Measurements from ENCODE around the gene CD300LD.

The CD300LD gene

DNA sequence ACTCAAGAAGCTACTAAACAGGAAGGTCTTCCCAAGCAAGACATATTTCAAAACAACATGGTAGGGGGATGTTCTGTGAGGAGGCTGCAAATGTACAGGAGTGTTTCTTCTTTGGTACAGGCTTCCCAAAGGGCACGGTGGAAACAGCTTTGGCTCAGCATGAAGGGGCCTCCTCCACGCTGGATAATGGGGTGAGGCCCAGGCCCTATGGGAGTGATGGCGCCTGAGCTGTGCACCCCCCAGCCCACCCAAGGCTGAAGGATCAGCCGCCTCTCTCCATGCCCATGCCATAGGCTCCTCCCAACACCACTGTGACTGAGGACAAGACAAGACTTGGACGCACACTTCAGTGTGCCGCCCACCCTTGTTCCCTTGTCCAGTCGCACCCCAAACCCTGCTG is 24.6 kb upstream of the CD300LD start:
- no peak overlapping the region for H3K23ac ChIP-seq (ENCODE audit: low read length)
- no peak overlapping the region for H3K4ac ChIP-seq (ENCODE audit: low read depth, low read length)
- H3K9ac ChIP-seq (ENCODE audit: low read length): no peak overlapping the region
- no CpG with 5 or more reads among the region's 7 CpGs for WGBS (ENCODE audit: extremely low coverage, insufficient coverage, insufficient read length)
- H2BK12ac ChIP-seq (ENCODE audit: low read length): no peak overlapping the region
- H4K8ac ChIP-seq (ENCODE audit: low read depth, low read length): no peak overlapping the region
- no peak overlapping the region for H4K12ac ChIP-seq (ENCODE audit: low read depth, low read length)
- H3K79me2 ChIP-seq (ENCODE audit: control insufficient read depth, insufficient read depth, low read length, poor library complexity): no peaks in the 10 kb centered on the region
- no peaks in the 10 kb centered on the region for H3K27me3 ChIP-seq (ENCODE audit: insufficient read depth, low read length)
- H2AK5ac ChIP-seq (ENCODE audit: low read length): no peak overlapping the region
- no peak overlapping the region for H2BK5ac ChIP-seq (ENCODE audit: low read depth, low read length, poor library complexity)
- no peak overlapping the region for H4K91ac ChIP-seq (ENCODE audit: low read depth, low read length)
- no peak overlapping the region for H3K4me2 ChIP-seq (ENCODE audit: low read length)
- no peak overlapping the region for H3K18ac ChIP-seq (ENCODE audit: low read length)
- no peak overlapping the region for H3K14ac ChIP-seq (ENCODE audit: low read length)
- no peaks in the 10 kb centered on the region for H3K4me1 ChIP-seq (ENCODE audit: control insufficient read depth in 1 of 2, insufficient read depth in 2 of 2, low read length in 2 of 2)
- peaks cover 3% of the 10 kb centered on the region for H3K9me3 ChIP-seq (ENCODE audit: insufficient read depth, low read depth, low read length)
- DNase-seq: no peak
- H3K27ac ChIP-seq (ENCODE audit: low read depth, low read length): no peak overlapping the region
- H3K36me3 ChIP-seq (ENCODE audit: control insufficient read depth in 1 of 2, insufficient read depth in 2 of 2, low read length in 2 of 2): no peaks in the 10 kb centered on the region
- H2AFZ ChIP-seq (ENCODE audit: insufficient read depth, low read length, poor library complexity): no peak overlapping the region
- no peak overlapping the region for H2BK120ac ChIP-seq (ENCODE audit: insufficient read depth, low read length, poor library complexity)
- H3K4me3 ChIP-seq (ENCODE audit: low read depth, low read length): no peak overlapping the region
- no peaks in the 10 kb centered on the region for H3K79me1 ChIP-seq (ENCODE audit: low read length)

DNA sequence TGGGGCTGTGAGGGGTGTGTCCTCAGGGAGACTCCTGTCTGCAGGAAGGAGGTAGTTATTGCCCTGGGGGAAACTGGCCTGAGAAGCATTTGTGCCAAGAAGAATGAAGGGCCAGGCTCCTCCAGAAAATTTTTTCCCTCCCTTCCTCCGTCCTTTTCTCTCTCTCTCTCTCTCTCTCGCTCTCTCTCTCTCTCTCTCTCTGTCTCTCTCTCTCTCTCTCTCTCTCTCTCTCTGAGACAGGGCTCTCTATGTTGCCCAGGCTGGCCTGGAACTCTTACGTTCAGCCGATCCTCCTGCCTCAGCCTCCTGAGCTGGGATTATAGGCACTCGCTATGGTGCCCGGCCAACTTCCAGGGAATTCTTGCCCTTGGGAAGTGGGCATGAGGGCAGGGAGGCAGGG is 20.0 kb upstream of the CD300LD start:
- H3K9ac ChIP-seq (ENCODE audit: low read length): no peak overlapping the region
- H3K18ac ChIP-seq (ENCODE audit: low read length): no peak overlapping the region
- no peak overlapping the region for H3K27ac ChIP-seq (ENCODE audit: low read depth, low read length)
- no peaks in the 10 kb centered on the region for H3K36me3 ChIP-seq (ENCODE audit: control insufficient read depth in 1 of 2, insufficient read depth in 2 of 2, low read length in 2 of 2)
- no peak overlapping the region for H2BK120ac ChIP-seq (ENCODE audit: insufficient read depth, low read length, poor library complexity)
- no peaks in the 10 kb centered on the region for H3K79me1 ChIP-seq (ENCODE audit: low read length)
- no peak overlapping the region for H2AFZ ChIP-seq (ENCODE audit: insufficient read depth, low read length, poor library complexity)
- no CpG with 5 or more reads among the region's 6 CpGs for WGBS (ENCODE audit: extremely low coverage, insufficient coverage, insufficient read length)
- H3K23ac ChIP-seq (ENCODE audit: low read length): no peak overlapping the region
- no peak overlapping the region for H2BK5ac ChIP-seq (ENCODE audit: low read depth, low read length, poor library complexity)
- no peak overlapping the region for H4K8ac ChIP-seq (ENCODE audit: low read depth, low read length)
- H3K4me1 ChIP-seq (ENCODE audit: control insufficient read depth in 1 of 2, insufficient read depth in 2 of 2, low read length in 2 of 2): no peaks in the 10 kb centered on the region
- peaks cover 7% of the 10 kb centered on the region for H3K9me3 ChIP-seq (ENCODE audit: insufficient read depth, low read depth, low read length)
- no peak overlapping the region for H3K4ac ChIP-seq (ENCODE audit: low read depth, low read length)
- H3K14ac ChIP-seq (ENCODE audit: low read length): no peak overlapping the region
- H3K4me2 ChIP-seq (ENCODE audit: low read length): no peak overlapping the region
- no peak overlapping the region for H3K4me3 ChIP-seq (ENCODE audit: low read depth, low read length)
- peaks cover 2% of the 10 kb centered on the region for H3K27me3 ChIP-seq (ENCODE audit: insufficient read depth, low read length)
- H4K12ac ChIP-seq (ENCODE audit: low read depth, low read length): no peak overlapping the region
- no peak for DNase-seq
- no peak overlapping the region for H4K91ac ChIP-seq (ENCODE audit: low read depth, low read length)
- no peaks in the 10 kb centered on the region for H3K79me2 ChIP-seq (ENCODE audit: control insufficient read depth, insufficient read depth, low read length, poor library complexity)
- no peak overlapping the region for H2AK5ac ChIP-seq (ENCODE audit: low read length)
- H2BK12ac ChIP-seq (ENCODE audit: low read length): no peak overlapping the region

DNA sequence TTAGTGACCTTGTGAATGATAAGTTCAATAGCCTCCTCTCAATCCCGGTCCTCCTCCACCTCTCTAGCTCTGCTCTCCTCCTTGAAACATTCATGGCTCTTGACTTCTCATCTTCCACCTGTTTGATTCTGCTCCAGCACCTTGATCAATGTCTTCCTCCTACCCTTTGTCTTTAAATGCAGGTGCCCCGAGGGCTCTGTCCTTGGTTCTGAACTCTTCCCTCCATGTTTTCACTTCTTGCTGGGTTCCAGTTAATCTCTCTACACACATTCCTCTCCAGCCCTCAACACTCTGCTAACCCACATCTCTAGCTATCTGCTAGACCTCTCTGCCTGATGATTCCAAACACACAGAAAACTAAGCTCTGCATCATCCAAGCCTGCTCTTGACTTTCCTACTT is 18.0 kb upstream of the CD300LD start:
- Histone ChIP-seq H2BK120ac (ENCODE audit: insufficient read depth, low read length, poor library complexity) (no peak overlapping the region), H3K4ac (ENCODE audit: low read depth, low read length) (no peak overlapping the region), H3K27ac (ENCODE audit: low read depth, low read length) (no peak overlapping the region), H3K23ac (ENCODE audit: low read length) (no peak overlapping the region), H3K4me2 (ENCODE audit: low read length) (no peak overlapping the region), H3K14ac (ENCODE audit: low read length) (no peak overlapping the region), H3K79me2 (ENCODE audit: control insufficient read depth, insufficient read depth, low read length, poor library complexity) (no peaks in the 10 kb centered on the region), H2BK5ac (ENCODE audit: low read depth, low read length, poor library complexity) (no peak overlapping the region), H4K12ac (ENCODE audit: low read depth, low read length) (no peak overlapping the region), H3K9me3 (ENCODE audit: insufficient read depth, low read depth, low read length) (peaks cover 8% of the 10 kb centered on the region), H3K18ac (ENCODE audit: low read length) (no peak overlapping the region), H2AK5ac (ENCODE audit: low read length) (no peak overlapping the region), H3K4me1 (ENCODE audit: control insufficient read depth in 1 of 2, insufficient read depth in 2 of 2, low read length in 2 of 2) (peaks cover 4 to 7% of the 10 kb centered on the region in 2 experiments), H3K4me3 (ENCODE audit: low read depth, low read length) (no peak overlapping the region), H3K27me3 (ENCODE audit: insufficient read depth, low read length) (peaks cover 2% of the 10 kb centered on the region), H3K36me3 (ENCODE audit: control insufficient read depth in 1 of 2, insufficient read depth in 2 of 2, low read length in 2 of 2) (no peaks in the 10 kb centered on the region), H2AFZ (ENCODE audit: insufficient read depth, low read length, poor library complexity) (no peak overlapping the region), H2BK12ac (ENCODE audit: low read length) (no peak overlapping the region), H3K9ac (ENCODE audit: low read length) (no peak overlapping the region), H4K91ac (ENCODE audit: low read depth, low read length) (no peak overlapping the region), H4K8ac (ENCODE audit: low read depth, low read length) (no peak overlapping the region), H3K79me1 (ENCODE audit: low read length) (no peaks in the 10 kb centered on the region)
- peak in 1 of 2 donors; percentile 9 for DNase-seq
- WGBS (ENCODE audit: extremely low coverage, insufficient coverage, insufficient read length): no CpG with 5 or more reads among the region's 2 CpGs

DNA sequence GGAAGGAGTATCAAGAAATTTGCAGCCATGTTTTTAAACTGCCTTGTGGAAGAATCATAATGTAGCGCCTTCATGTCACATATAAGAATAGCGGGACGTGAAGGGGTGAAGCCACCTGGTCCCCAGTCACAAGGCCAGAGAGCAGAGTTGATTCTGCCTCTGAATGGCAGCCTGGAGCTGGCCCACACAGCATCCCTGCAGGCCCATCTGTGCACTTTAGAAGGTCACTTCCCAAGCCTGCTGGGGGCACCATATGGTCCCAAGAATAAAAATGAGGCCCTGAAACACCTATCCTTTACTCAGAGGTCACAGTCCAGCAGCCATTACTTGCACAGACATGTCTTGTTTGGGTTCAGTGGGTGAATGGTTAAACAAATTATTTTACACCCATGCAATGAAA is 16.4 kb upstream of the CD300LD start:
- peaks cover 2% of the 10 kb centered on the region for H3K27me3 ChIP-seq (ENCODE audit: insufficient read depth, low read length)
- no peak overlapping the region for H2BK5ac ChIP-seq (ENCODE audit: low read depth, low read length, poor library complexity)
- H3K27ac ChIP-seq (ENCODE audit: low read depth, low read length): no peak overlapping the region
- no peak overlapping the region for H3K23ac ChIP-seq (ENCODE audit: low read length)
- no peak overlapping the region for H4K8ac ChIP-seq (ENCODE audit: low read depth, low read length)
- no peak overlapping the region for H3K14ac ChIP-seq (ENCODE audit: low read length)
- no peak overlapping the region for H3K18ac ChIP-seq (ENCODE audit: low read length)
- H3K4me1 ChIP-seq (ENCODE audit: control insufficient read depth in 1 of 2, insufficient read depth in 2 of 2, low read length in 2 of 2): peaks cover 7 to 9% of the 10 kb centered on the region in 2 experiments
- no peak overlapping the region for H3K4me3 ChIP-seq (ENCODE audit: low read depth, low read length)
- no peak overlapping the region for H3K4me2 ChIP-seq (ENCODE audit: low read length)
- no peak for DNase-seq
- no peak overlapping the region for H3K4ac ChIP-seq (ENCODE audit: low read depth, low read length)
- H4K91ac ChIP-seq (ENCODE audit: low read depth, low read length): no peak overlapping the region
- peaks cover 7% of the 10 kb centered on the region for H3K9me3 ChIP-seq (ENCODE audit: insufficient read depth, low read depth, low read length)
- no CpG with 5 or more reads among the region's 3 CpGs for WGBS (ENCODE audit: extremely low coverage, insufficient coverage, insufficient read length)
- no peak overlapping the region for H2BK12ac ChIP-seq (ENCODE audit: low read length)
- no peak overlapping the region for H2AFZ ChIP-seq (ENCODE audit: insufficient read depth, low read length, poor library complexity)
- no peak overlapping the region for H2BK120ac ChIP-seq (ENCODE audit: insufficient read depth, low read length, poor library complexity)
- H3K79me2 ChIP-seq (ENCODE audit: control insufficient read depth, insufficient read depth, low read length, poor library complexity): no peaks in the 10 kb centered on the region
- no peak overlapping the region for H2AK5ac ChIP-seq (ENCODE audit: low read length)
- H3K9ac ChIP-seq (ENCODE audit: low read length): no peak overlapping the region
- no peaks in the 10 kb centered on the region for H3K36me3 ChIP-seq (ENCODE audit: control insufficient read depth in 1 of 2, insufficient read depth in 2 of 2, low read length in 2 of 2)
- no peaks in the 10 kb centered on the region for H3K79me1 ChIP-seq (ENCODE audit: low read length)
- no peak overlapping the region for H4K12ac ChIP-seq (ENCODE audit: low read depth, low read length)

Data from trophoblast cell (in vitro differentiated cells and primary cell).